Osteocyte (in vitro differentiated cells): ENCODE results near the gene CDC42SE2. TPM values are rescaled to one million over a fixed set of nuclear protein-coding genes. Genes with fewer than 3 reads are reported as not detected.
"Not testable (repeated sequence)": the region's sequence is repeated elsewhere in the genome, so short reads cannot be mapped to it uniquely, and the experiment has no call there.

Experiments
- DNase-seq: peaks from one replicate; pipeline ENCODE4 v3.0.0; 2021; ENCODE audit warnings: mixed read lengths; ENCODE audit not compliant: unreplicated experiment; ENCODE audit errors: extremely low spot score
- H3K27ac Mint-ChIP-seq: one replicate; pipeline ENCODE4 v1.8.0; 2021; ENCODE audit warnings: mild to moderate bottlenecking, mixed read lengths; ENCODE audit not compliant: unreplicated experiment
- H3K27me3 Mint-ChIP-seq: one replicate; pipeline ENCODE4 v1.8.0; 2021; ENCODE audit warnings: mixed read lengths; ENCODE audit not compliant: unreplicated experiment
- H3K36me3 Mint-ChIP-seq: one replicate; pipeline ENCODE4 v1.8.0; 2021; ENCODE audit warnings: mixed read lengths; ENCODE audit not compliant: unreplicated experiment
- H3K4me1 Mint-ChIP-seq: one replicate; pipeline ENCODE4 v1.8.0; 2021; ENCODE audit warnings: mixed read lengths; ENCODE audit not compliant: unreplicated experiment
- H3K4me3 Mint-ChIP-seq: one replicate; pipeline ENCODE4 v1.8.0; 2021; ENCODE audit warnings: mild to moderate bottlenecking, moderate library complexity, mixed read lengths; ENCODE audit not compliant: unreplicated experiment
- H3K9me3 Mint-ChIP-seq: one replicate; pipeline ENCODE4 v1.8.0; 2021; ENCODE audit warnings: mixed read lengths; ENCODE audit not compliant: unreplicated experiment
- CTCF ChIP-seq: fragments of 200-600 bp; sonication (generic); IDR thresholded peaks from 2 replicates; pipeline ENCODE4 v1.5.0; 2021; ENCODE audit warnings: antibody characterized with exemption, mild to moderate bottlenecking, moderate library complexity
- total RNA-seq: library from RNA; stranded (reverse); gene quantifications from 2 replicates; pipeline ENCODE4 v1.2.1, GENCODE V29; 2021

CDC42SE2 gene
- total RNA-seq, 1 donor from 2014 or later = 21.6 TPM

DNA sequence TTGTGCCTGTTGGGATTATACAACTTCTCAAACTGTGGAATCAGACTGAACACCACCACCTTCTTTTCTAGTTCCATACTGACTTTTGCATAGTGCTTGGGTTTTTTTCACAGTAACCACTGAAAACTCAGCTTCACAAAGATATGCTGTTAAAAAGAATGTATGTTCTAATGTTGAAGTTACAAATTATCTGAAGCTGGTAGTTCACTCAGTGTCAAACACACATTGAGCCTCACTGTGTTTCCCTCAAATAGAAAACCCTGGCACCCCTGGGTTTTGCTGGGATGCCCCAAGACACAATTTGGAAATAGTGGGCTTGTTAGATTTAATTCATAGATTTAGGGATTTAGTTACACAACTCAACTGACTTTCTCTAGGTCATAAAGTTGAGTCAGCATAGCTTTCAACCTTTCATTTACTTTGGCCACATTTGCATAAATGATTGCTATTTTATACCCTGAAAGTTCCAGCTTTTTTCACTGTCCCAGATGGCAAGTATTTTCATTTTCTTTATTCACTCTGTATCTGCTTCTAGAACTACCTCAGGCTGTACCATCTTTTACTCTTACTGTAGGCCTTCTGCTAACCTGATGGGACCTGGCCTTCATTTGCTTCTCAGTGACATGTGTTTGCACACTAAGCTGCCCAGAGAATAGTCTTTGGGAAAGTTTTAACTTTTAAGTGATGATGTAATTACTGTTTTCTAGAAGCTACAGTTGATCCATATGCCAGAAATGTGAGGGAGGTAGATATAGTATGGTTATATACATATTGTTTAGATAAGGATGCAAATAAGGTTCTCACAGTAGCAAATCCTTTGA, 115.1 kb downstream of the CDC42SE2 start:
- Mint-ChIP-seq H3K4me3 (no peak overlapping the region), H3K36me3 (no peaks in the 10 kb centered on the region), H3K9me3 (no peaks in the 10 kb centered on the region), H3K27ac (peak overlapping the region; percentile 90), H3K4me1 (peaks cover 62% of the 10 kb centered on the region), H3K27me3 (no peaks in the 10 kb centered on the region)
- DNase-seq = no peak
- no peak for TF ChIP-seq CTCF

GRCh38 chr5:131379723-131380122, 115.9 kb downstream of the CDC42SE2 start:
- no peak for TF ChIP-seq CTCF

GRCh38 chr5:131380238-131380637, 116.4 kb downstream of the CDC42SE2 start:
- peak overlapping the region; percentile 90 for H3K27ac Mint-ChIP-seq

More at GRCh38 chr5:131379723-131380122, 115.9 kb downstream of the CDC42SE2 start:
- H3K27me3 Mint-ChIP-seq = no peaks in the 10 kb centered on the region
- H3K9me3 Mint-ChIP-seq = no peaks in the 10 kb centered on the region
- H3K27ac Mint-ChIP-seq = peak overlapping the region; percentile 90
- H3K4me1 Mint-ChIP-seq = peaks cover 65% of the 10 kb centered on the region
- no peaks in the 10 kb centered on the region for H3K36me3 Mint-ChIP-seq
- DNase-seq = no peak
- no peak overlapping the region for H3K4me3 Mint-ChIP-seq

GRCh38 chr5:131381021-131381420, 117.2 kb downstream of the CDC42SE2 start:
- DNase-seq = no peak

More at GRCh38 chr5:131380238-131380637, 116.4 kb downstream of the CDC42SE2 start:
- not testable (repeated sequence) for DNase-seq, H3K9me3 Mint-ChIP-seq, H3K36me3 Mint-ChIP-seq, H3K4me3 Mint-ChIP-seq, H3K27me3 Mint-ChIP-seq
- peaks cover 65% of the 10 kb centered on the region for H3K4me1 Mint-ChIP-seq

DNA sequence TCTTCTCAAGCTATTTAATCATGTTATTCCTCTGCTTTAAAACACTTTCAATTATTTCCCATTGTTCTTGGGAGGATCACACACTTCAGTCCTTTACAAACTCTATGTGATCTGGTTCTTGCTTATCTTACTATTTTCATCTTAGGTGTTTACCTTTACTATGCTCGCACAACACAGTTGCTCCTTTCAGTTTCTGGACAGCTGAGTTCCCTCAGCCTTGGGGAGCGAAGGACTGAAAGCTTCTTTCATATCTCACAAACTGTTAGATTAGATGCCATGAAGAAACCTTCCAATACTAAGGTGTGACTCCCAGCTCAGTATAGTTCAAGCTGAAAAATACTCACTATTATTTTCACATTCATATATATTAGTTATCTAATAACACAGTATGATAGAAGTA, 117.9 kb downstream of the CDC42SE2 start:
- Mint-ChIP-seq H3K36me3 (no peaks in the 10 kb centered on the region), H3K27ac (no peak overlapping the region), H3K4me1 (peaks cover 69% of the 10 kb centered on the region), H3K9me3 (no peaks in the 10 kb centered on the region), H3K27me3 (no peaks in the 10 kb centered on the region), H3K4me3 (no peak overlapping the region)
- DNase-seq = no peak
- no peak for TF ChIP-seq CTCF

More at GRCh38 chr5:131381021-131381420, 117.2 kb downstream of the CDC42SE2 start:
- H3K27ac Mint-ChIP-seq = peak overlapping the region; percentile 78
- no peaks in the 10 kb centered on the region for H3K27me3 Mint-ChIP-seq
- H3K4me3 Mint-ChIP-seq = no peak overlapping the region
- no peak for TF ChIP-seq CTCF
- peaks cover 64% of the 10 kb centered on the region for H3K4me1 Mint-ChIP-seq
- H3K9me3 Mint-ChIP-seq = no peaks in the 10 kb centered on the region
- no peaks in the 10 kb centered on the region for H3K36me3 Mint-ChIP-seq
